Hepatocyte (in vitro differentiated cells): ENCODE results near the gene XIRP2. TPM values are rescaled to one million over a fixed set of nuclear protein-coding genes. Genes with fewer than 3 reads are reported as not detected.
A peak's percentile ranks its signal among the peaks of the same experiment; 100 is the strongest.

Experiments used
- DNase-seq: peaks from one replicate; pipeline ENCODE4 v3.0.0-alpha.2; 2016; ENCODE audit warnings: low spot score
- H2AFZ ChIP-seq: fragments of 200-600 bp; sonication (generic); 2 replicates; pipeline ENCODE4 v1.6.0; 2016; ENCODE audit warnings: antibody characterized with exemption, mild to moderate bottlenecking
- H3K27ac ChIP-seq: fragments of 200-600 bp; sonication (generic); 2 replicates; pipeline ENCODE4 v1.5.1; 2016; ENCODE audit warnings: mild to moderate bottlenecking
- H3K27me3 ChIP-seq: fragments of 200-600 bp; sonication (generic); 2 replicates; pipeline ENCODE4 v1.6.1; 2016
- H3K36me3 ChIP-seq: fragments of 200-600 bp; sonication (generic); replicated peaks from 2 replicates; pipeline ENCODE4 v1.5.1; 2016; ENCODE audit warnings: low read depth; ENCODE audit not compliant: insufficient read depth
- H3K4me1 ChIP-seq: fragments of 200-600 bp; sonication (generic); 2 replicates; pipeline ENCODE4 v1.5.1; 2016; ENCODE audit warnings: mild to moderate bottlenecking, moderate library complexity; ENCODE audit not compliant: insufficient read depth
- H3K4me2 ChIP-seq: fragments of 200-600 bp; sonication (generic); 2 replicates; pipeline ENCODE4 v1.6.0; 2016
- H3K4me3 ChIP-seq: fragments of 200-600 bp; sonication (generic); 2 replicates; pipeline ENCODE4 v1.5.1; 2016; ENCODE audit warnings: mild to moderate bottlenecking
- H3K79me2 ChIP-seq: fragments of 200-600 bp; sonication (generic); 2 replicates; pipeline ENCODE4 v1.6.0; 2017; ENCODE audit warnings: mild to moderate bottlenecking
- H3K9me2 ChIP-seq: fragments of 200-600 bp; sonication (generic); replicated peaks from 2 replicates; pipeline ENCODE4 v1.6.0; 2017; ENCODE audit warnings: mild to moderate bottlenecking; ENCODE audit not compliant: insufficient read depth
- H3K9me3 ChIP-seq: fragments of 200-600 bp; sonication (generic); 2 replicates; pipeline ENCODE4 v1.5.1; 2016; ENCODE audit warnings: low read depth, mild to moderate bottlenecking
- H4K20me1 ChIP-seq: fragments of 200-600 bp; sonication (generic); 2 replicates; pipeline ENCODE4 v1.6.0; 2016; ENCODE audit warnings: mild to moderate bottlenecking; ENCODE audit not compliant: insufficient read depth, poor library complexity, severe bottlenecking
- CTCF ChIP-seq: fragments of 200-600 bp; sonication (generic); IDR thresholded peaks from 2 replicates; pipeline ENCODE4 v1.5.1; 2016; ENCODE audit warnings: antibody characterized with exemption, mild to moderate bottlenecking; ENCODE audit not compliant: poor library complexity
- EZH2 ChIP-seq: fragments of 200-600 bp; sonication (generic); IDR thresholded peaks from 2 replicates; pipeline ENCODE4 v1.6.1; 2016; ENCODE audit warnings: antibody characterized with exemption, mild to moderate bottlenecking, borderline replicate concordance
- EZH2phosphoT487 ChIP-seq: fragments of 200-600 bp; sonication (generic); IDR thresholded peaks from one replicate; pipeline ENCODE4 v1.6.1; 2018; ENCODE audit warnings: antibody characterized with exemption, mild to moderate bottlenecking, low read depth, moderate library complexity; ENCODE audit not compliant: unreplicated experiment, severe bottlenecking
- WGBS: methylation state at CpG from one replicate; pipeline ENCODE4 v1.1.6; 2016; ENCODE audit warnings: low lambda C conversion rate; ENCODE audit errors: missing lambda C conversion rate; 5-methylcytosine and 5-hydroxymethylcytosine counted together
- polyA plus RNA-seq: library from polyadenylated mRNA; unstranded; fragments of >200 nt; fragmentation: Nextera tagmentation; extraction: Ambion mirVana; gene quantifications from 2 replicates; pipeline ENCODE4 v1.2.1, GENCODE V29; 2016
- total RNA-seq: library from RNA; depleted of rRNA; stranded (reverse); fragments of >200 nt; gene quantifications from 2 replicates; pipeline ENCODE4 v1.2.3, GENCODE V29; 2014

The XIRP2 gene
- total and polyA plus RNA-seq, 2 experiments from 2014 or later: not detected

- 15% methylated on average over 3 of the region's 3 CpGs for WGBS
- Histone ChIP-seq H3K9me2 (no peaks in the 10 kb centered on the region), H3K27me3 (no peaks in the 10 kb centered on the region), H4K20me1 (no peaks in the 10 kb centered on the region), H3K36me3 (no peaks in the 10 kb centered on the region), H3K4me2 (no peak overlapping the region), H3K27ac (no peak overlapping the region), H3K4me3 (no peak overlapping the region), H3K79me2 (no peaks in the 10 kb centered on the region), H3K9me3 (no peaks in the 10 kb centered on the region), H2AFZ (no peak overlapping the region), H3K4me1 (no peaks in the 10 kb centered on the region)
- no peak for TF ChIP-seq EZH2phosphoT487
- TF ChIP-seq CTCF: peak; percentile 63
- peak; percentile 68 for DNase-seq
Measured at GRCh38 chr2:167212014-167212648, 323.9 kb downstream of the XIRP2 start.

DNA sequence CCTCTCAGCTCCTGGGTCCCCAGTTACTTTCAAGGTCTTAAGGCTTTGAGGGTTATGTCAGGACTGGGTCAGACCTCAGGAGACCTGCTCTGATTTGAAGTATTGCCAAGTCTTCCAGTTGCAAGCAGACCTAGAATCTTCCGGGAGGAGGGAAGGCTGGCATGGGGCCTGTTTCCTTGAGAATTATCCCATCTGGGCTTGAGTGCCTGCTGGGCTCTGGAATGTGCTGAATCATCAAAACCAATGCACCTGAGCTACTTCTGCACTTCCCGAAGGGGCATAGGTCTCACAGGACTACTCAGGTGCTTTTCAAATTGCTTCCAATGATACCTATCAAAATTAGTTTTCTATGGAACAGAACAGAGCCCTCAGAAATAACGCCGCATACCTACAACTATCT lies 327.3 kb downstream of the XIRP2 start:
- no peak for DNase-seq
- Histone ChIP-seq H2AFZ (no peak overlapping the region), H3K9me3 (no peaks in the 10 kb centered on the region), H3K79me2 (no peaks in the 10 kb centered on the region), H3K4me2 (no peak overlapping the region), H3K9me2 (no peaks in the 10 kb centered on the region), H3K27ac (no peak overlapping the region), H3K27me3 (no peaks in the 10 kb centered on the region), H4K20me1 (no peaks in the 10 kb centered on the region), H3K36me3 (no peaks in the 10 kb centered on the region), H3K4me3 (no peak overlapping the region), H3K4me1 (no peaks in the 10 kb centered on the region)
- WGBS: 87% methylated on average over 4 of the region's 4 CpGs
- no peak for TF ChIP-seq EZH2
- TF ChIP-seq EZH2phosphoT487: no peak
- no peak for TF ChIP-seq CTCF

GRCh38 chr2:167237478-167237877 lies 349.2 kb downstream of the XIRP2 start:
- Histone ChIP-seq H3K4me1 (no peaks in the 10 kb centered on the region), H3K9me2 (no peaks in the 10 kb centered on the region), H3K79me2 (no peaks in the 10 kb centered on the region), H3K4me3 (no peak overlapping the region), H3K27ac (no peak overlapping the region), H4K20me1 (no peaks in the 10 kb centered on the region), H3K27me3 (no peaks in the 10 kb centered on the region), H3K36me3 (no peaks in the 10 kb centered on the region), H3K9me3 (no peaks in the 10 kb centered on the region), H2AFZ (no peak overlapping the region), H3K4me2 (no peak overlapping the region)
- TF ChIP-seq CTCF: no peak
- TF ChIP-seq EZH2phosphoT487: no peak
- TF ChIP-seq EZH2: no peak
- 93% methylated on average over 4 of the region's 4 CpGs for WGBS
- DNase-seq: no peak

DNA sequence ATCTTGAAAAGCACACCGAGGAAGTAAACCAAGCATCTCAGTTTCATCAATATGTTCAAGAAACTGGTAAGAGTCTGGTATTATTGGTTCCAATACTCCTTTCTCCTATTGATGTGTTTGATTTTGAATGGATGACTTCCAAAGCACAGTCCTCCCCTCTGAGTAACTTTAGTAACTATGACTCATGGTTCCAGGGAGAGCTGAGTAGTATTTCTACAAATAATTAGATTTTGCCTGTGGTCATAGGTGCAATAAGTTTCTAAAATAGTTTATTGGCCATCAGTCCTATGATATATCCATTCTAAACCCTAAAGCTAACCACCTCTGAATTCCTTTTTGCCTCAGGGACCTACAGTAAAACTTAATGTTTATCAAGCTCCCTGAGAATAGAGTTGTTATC lies 352.4 kb downstream of the XIRP2 start:
- H2AFZ ChIP-seq: no peak overlapping the region
- H3K79me2 ChIP-seq: no peaks in the 10 kb centered on the region
- no peak for DNase-seq
- H3K9me2 ChIP-seq: no peaks in the 10 kb centered on the region
- H3K36me3 ChIP-seq: no peaks in the 10 kb centered on the region
- no peak overlapping the region for H3K4me3 ChIP-seq
- H3K27me3 ChIP-seq: no peaks in the 10 kb centered on the region
- no peaks in the 10 kb centered on the region for H3K4me1 ChIP-seq
- no peak overlapping the region for H3K27ac ChIP-seq
- no peak overlapping the region for H3K4me2 ChIP-seq
- TF ChIP-seq EZH2phosphoT487: no peak
- no peak for TF ChIP-seq CTCF
- TF ChIP-seq EZH2: no peak
- 88% methylated on average over 1 of the region's 1 CpG for WGBS
- H3K9me3 ChIP-seq: no peaks in the 10 kb centered on the region
- H4K20me1 ChIP-seq: no peaks in the 10 kb centered on the region
